ELR (cell line): ENCODE data around the gene CHST1.

ENCODE experiments used
- DNase-seq: peaks from one replicate; pipeline ENCODE4 v3.0.0-alpha.2; 2015; ENCODE audit warnings: low read depth

Gene CHST1

GRCh38 chr11:45674481-45675190 lies 9.2 kb upstream of the CHST1 start:
- DNase-seq: no peak

- no peak for DNase-seq
These were observed 8.0 kb upstream of the CHST1 start for GRCh38 chr11:45673441-45673840.

DNA sequence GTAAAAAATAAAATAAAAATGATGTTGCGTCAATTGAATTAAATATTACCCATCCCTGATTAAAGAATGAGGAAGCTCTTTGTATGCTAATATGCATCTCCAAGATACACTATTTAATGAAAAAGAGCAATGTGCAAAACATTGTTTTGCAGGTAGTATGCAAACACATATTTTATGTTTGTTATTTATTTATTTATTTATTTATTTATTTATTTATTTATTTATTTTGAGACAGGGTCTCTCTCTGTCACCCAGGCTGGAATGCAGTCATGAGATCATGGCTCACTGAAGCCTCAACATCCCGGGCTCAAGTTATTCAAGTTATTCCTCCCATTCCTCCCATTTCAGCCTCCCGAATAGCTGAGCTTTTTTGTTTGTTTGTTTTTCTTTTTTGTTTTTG lies 7.2 kb upstream of the CHST1 start:
- no peak for DNase-seq

DNA sequence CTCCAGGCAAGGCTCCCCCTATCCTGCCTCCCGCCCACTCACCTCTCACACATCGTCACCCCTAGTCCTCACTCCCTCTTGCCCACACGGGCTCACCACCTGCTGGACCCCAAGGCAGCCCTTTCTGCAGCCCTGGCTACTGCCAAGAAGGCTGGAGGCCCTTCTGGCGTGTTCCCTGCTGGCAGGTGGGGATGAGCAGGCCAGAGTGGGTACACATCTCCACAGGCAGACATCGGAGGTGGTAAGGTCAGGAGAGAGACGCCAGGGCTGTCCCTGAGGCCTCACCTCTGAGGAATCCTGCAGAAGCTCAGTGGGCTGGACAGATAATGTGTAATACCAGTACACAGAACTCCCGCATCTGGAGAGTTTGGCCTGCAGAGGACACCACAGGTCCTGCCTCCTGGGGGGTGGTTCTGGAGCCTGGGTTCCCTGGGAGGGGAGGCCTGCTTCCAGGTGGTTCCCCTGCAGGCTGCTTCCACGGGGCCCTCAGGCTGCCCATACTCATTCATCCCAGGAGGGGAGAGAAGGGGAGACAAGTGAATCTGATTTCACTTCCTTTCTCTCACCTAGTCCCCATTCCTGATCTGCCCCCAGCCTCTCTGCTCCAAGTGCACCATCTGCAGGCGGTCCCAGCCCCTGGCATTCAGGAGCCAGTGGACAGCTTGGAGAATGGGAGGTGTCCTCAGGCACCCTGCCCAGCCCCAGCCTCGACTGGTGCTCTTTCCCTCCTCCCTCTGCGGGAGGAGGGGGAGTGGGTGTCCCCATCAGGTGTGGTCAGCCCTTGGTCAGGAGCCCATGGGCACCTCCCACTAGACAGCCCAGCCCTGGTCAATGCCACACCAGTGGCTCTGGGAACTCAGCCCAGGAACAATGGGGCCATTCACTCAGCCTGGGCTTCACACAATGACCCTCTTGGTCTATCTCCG lies 6.1 kb upstream of the CHST1 start:
- no peak for DNase-seq

DNA sequence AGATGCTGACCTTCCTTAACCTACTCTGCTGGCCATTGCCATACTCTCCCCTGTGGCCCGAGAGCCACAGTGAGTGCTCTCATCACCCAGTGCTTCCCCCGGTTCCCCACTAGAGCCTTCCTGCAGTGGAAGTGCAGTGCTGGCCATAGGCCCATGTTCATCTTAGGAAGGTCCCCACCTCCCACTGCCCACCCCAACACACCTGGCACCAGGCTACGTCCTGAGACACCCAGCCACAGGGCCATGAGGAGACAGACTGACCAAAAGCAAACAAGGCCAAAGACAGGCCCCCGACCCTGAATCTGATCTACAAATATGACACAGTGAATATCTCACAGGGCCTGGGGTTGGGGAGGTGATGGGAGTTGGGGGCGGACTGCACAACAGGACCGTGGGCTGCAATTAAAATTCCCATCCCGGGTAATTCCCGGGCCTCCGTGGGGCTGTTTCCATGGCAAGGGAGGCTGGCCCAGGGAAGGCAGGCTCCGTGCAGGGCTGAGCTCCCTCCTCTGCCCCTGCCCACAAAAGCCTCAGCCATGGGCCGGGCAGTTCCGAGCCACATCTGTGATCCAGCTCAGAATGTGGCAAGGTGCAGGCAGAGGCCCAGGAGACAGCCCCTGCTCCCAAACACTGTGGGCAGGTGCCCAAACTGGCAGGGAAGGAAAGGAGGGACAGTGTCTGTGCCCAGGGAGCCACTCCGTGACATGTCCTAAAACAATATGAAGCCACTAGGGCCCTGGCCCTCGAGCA lies 5.1 kb upstream of the CHST1 start:
- no peak for DNase-seq

DNA sequence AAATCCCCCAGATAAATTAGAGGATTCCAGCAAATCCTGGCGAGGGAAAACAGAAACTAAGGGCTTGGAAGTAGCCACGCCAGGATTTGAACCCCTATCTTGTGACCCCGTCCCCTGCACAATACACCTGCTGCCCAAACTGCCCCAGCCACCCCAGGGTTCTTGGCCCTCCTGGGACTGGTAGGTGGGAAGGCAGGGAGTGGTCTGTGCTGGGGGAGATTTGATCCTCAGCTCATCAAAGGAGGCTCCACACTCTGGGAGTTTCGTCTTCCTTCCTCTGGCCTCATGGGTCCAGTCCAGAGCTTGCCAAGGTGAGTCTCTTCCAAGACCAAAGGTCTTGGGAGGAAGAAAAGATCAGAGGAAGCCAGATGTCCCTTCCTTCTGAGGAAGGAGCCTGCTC lies 4.5 kb upstream of the CHST1 start:
- DNase-seq: no peak

GRCh38 chr11:45669146-45669545 lies 3.7 kb upstream of the CHST1 start:
- no peak for DNase-seq

DNA sequence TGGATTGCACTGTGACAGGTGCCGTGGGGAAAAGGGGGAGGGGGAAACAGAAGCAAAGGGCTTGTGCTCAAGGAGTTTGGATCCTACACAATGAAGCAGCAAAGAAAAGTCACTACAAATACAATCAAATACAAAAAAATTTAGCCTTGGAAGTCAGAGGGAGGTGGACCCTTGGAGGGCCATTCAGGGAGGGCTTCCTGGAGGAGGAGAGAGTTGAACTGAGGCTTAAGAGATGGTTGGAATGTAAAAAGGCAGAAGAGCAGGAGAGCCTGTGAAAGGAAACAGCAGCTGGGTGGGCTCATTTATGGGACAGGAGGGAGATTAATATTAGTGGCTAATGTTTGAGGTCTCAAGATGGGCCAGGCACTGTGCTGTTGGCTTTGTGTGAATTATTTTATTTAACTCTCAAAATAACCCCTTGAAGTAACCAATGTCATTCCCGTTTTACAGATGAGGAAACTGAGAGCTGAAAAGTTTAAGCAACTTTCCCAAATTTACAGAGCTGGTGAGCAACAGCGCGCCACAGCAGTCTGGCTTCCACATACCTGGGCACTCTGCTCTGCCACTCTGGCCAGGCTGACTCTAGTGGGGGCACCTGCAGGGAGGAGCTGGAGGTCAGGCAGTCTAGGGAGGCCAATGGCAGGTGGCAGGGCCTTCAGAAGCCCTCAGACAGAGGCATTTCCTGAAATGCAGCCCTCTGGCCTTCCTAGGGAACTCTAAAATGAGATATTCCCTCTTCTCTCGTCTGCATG lies 2.7 kb upstream of the CHST1 start:
- no peak for DNase-seq

DNA sequence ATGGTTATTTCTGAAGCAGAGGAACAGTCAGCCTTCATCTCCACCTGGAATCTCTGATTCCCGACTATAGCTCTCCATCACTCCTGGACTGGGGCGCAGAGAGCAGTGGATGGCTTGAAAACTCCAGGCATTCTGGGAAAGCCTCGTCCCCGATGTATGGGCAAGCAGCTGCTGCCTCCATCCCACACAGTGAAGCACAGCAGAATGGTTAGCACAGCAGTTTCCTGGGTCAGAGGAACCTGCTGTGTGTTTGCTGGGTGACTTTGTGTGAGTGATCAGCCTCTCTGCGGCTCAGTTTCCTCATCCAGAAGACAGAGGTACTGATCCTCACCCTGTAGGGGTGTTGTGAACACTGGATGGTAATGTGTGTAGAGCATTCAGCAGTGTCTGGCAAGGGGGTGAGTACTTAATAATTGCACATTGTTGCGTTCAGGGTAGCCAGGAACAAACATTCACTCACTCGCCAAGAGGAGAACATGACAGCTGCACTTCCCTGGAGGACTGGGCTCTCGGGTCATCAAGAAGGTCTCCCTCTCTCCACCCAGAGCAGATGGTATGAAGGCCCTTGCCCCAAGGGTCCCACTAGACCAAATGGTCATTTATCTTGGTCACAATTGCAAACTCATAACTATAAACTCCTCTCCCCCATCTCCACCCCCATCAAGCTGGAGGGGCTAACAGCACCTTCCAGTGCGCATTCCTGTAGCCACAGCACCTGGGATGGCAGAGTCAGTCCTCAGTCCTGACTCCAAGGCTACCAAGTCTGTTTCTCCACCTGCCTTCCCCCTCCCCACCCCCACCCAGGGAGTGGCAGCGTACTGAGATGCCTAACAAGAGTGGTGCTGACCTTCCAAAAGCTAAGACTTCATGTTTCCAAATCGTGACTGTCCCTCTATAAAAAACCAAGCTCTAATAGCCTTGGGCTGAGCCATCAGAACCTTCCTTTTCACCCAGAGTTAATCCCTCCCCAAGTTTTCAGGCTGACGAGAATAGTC lies 1.5 kb upstream of the CHST1 start:
- no peak for DNase-seq

GRCh38 chr11:45665933-45666647 lies 668 bp upstream of the CHST1 start:
- no peak for DNase-seq

DNA sequence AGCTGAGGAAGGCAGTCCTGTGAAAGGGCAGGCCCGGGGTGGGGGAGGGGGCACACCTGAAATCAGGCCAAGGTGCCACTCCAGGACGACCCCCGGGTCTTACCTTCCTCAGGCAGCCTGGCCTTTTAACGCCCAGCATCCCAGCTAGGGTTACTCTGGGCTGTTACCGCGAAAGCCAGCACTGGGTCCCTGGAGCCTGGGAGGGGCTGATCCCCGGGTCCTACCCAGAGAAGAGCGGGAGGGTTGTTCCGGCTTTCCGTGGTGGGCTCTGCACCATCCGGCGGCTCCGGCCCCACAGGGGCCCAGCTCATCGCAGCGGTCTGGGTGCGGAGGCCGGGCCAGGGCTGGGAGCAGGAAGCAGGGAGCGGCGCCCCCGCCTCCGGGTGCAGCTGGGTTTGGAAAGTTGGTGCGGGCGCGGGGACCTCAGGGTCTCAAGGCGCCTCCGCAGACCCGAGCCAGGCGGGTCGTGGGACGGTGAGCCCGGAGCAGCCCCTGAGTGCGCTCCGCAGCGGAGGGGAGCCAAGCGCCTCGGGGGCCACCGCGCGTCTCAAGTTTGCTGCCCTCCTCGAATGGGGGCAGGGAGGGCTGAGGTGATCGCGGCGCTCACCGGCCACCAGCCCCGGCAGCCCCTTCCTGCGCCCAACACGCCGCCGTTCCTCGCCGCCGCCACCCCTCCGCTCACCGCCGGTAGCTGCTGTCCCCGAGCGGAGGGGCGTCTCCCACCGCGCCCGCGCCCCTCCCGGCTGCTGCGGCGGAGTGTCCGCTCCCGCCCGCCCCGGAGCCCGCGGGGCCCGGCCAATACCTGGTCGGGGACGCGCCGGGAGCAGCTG lies 831 bp downstream of the CHST1 start:
- DNase-seq: no peak

DNA sequence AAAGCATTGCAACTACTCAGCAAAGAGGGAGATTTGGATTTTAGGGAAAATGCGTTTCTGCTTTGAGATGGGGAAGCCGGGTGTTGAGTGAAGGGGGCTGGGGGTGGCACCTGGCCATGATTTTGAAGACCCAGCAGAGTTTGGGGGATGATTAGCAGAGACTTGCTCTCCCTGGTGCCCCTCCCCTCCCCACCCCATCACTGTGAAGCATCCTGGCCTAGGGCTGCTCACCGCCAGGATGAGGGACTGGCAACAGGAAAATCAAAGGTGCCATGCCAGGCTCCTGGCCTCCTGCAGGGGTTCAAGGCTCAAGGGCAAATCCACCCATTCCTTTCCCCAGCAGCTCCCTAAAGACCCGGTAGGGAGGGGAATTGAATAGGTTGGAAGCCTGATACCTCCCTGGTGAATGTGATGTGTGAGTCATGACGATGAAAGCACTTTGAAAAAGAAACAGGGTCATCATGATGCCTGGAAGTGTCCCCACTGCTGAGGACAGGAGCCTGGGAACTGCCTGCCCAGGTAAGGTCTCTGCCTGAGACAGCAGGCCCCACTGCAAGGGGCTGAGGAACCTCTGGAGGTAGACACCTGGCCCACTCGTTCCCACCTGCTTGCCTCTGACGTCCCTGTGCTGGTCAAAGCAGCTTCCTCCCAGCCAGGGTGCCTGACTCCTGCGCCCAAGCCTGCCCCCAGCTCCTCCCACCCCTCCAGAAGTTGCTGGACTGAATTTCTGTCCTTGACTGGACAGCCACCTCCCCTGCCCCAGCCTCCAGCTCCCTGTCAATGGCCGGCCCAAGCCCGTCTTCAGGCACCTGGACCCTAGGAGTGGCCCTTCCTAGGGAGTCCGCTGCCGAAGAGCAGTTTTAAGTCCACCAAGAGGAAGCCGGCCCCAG lies 1.7 kb downstream of the CHST1 start:
- DNase-seq: peak; percentile 42

DNA sequence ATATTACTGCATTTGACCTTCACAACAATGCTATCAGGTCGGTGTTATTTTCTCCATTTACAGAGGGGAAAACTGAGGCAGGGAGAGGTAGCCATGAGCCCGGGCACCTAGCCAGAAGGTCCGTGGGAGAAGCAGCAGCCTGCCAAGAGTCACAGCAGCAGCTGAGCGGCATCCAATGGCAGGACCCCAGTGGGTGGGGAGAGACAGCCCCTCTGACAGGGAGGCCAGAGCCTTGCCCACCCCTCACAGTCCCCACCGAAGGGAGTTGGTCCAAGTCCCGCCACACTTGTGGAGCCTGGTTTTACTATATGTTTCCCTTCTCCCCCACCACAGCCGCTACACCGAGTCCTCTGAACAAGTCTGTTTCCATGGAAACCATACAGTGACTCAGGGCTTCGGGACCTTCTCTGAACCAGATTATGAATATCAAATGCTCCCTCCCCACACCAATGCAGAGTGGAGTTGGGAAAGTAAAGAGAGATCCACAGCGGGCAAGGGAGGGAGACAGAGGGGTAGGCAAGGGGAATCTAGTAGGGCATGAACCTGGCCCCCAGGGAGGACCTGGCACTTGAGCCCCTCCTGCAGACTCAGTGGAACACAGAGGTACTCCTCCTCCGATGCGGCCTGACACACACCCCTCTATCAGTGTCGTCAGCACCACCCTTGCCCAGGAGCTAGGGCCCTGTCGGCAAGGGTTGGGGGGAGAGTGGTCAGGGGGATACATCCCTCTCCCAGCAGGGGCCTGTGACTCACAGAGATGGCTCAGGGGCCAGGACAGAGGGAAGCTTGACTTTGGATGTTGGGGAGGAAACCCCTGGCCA lies 2.5 kb downstream of the CHST1 start:
- peak; percentile 90 for DNase-seq

GRCh38 chr11:45662096-45662664 lies 3.2 kb downstream of the CHST1 start:
- no peak for DNase-seq

DNA sequence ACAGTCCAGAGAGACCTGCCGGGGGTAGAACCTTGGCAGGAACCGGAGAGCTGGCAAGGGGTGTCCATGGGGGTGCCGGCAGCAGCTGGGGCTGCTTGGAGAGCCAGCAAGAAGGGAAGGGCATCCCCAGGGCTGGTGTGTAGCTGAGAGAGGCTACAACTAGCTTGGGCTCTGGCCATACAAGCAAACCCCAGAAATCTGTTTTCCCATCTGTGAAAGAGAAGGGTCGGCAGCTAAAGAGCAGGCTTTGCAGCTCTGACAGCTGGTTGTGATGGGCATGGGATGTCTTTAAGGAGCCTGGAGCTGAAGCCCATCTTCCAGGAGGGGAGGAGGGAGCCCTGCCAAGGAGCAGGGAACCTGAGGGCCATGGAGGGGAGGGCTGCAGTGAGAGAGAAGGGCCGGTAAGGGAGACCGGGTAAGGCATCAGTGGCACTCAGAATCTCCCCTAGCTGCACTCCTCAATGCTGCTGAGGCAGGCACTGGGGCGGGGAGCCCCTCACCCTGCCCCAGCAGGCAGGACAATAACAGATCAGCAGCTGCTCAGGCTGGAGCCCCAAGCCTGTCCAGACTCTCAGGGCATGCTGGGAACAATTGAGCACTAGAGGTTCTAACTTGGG lies 3.9 kb downstream of the CHST1 start:
- no peak for DNase-seq

- no peak for DNase-seq
These were observed 4.5 kb downstream of the CHST1 start for GRCh38 chr11:45660729-45661438.
